B cell (primary cell): ENCODE measurements around the gene PPP1R14D. TPM values are rescaled to one million over a fixed set of nuclear protein-coding genes. Genes with fewer than 3 reads are reported as not detected.

Source experiments
- ATAC-seq: fragments of 200-7000 bp; cut with Tn5 transposase; one replicate; pipeline ENCODE4 v1.10.0; 2021; ENCODE audit warnings: low read depth, mild to moderate bottlenecking, moderate number of reproducible peaks, moderate library complexity
- CTCF ChIA-PET: fragments of 350-600 bp; sonication (Branson Sonifier 250); formaldehyde crosslinking; loops from one replicate; lab custom pipeline; 2021; ENCODE audit warnings: antibody characterized with exemption, inconsistent platforms; lab: Charles Lee
- POLR2A ChIA-PET: fragments of 350-600 bp; sonication (Branson Sonifier 250); formaldehyde crosslinking; loops from one replicate; lab custom pipeline; 2021; ENCODE audit warnings: antibody characterized with exemption; lab: Charles Lee
- DNase-seq: peaks from one replicate; pipeline ENCODE4 v3.0.0; 2013
- H2AFZ ChIP-seq: 2 replicates; pipeline ENCODE4 v1.6.1; 2012; ENCODE audit warnings: mild to moderate bottlenecking, low read depth, low read length; ENCODE audit not compliant: insufficient read depth, poor library complexity, severe bottlenecking
- H3K27ac ChIP-seq, 2 donors: 1 replicate in 1 of 2; 2 replicates in 1 of 2; pipeline ENCODE4 v1.5.1; 2012 to 2013; ENCODE audit warnings: low read length in 2 of 2, mild to moderate bottlenecking in 2 of 2, moderate library complexity in 1 of 2
- H3K27me3 ChIP-seq, 4 experiments: fragments of 200-600 bp in 1 of 4; sonication (generic) in 1 of 4; replicated peaks in 1 of 4; 1 replicate in 2 of 4; 2 replicates in 2 of 4; pipeline versions ENCODE4 v1.6.1 to v1.7.0; 2013 to 2016; ENCODE audit warnings: low read length in 3 of 4, mild to moderate bottlenecking in 2 of 4, mixed read lengths in 1 of 4, moderate library complexity in 1 of 4; ENCODE audit not compliant: insufficient read depth in 4 of 4, control insufficient read depth in 3 of 4; ENCODE audit errors: control extremely low read depth in 1 of 4
- H3K36me3 ChIP-seq, 2 experiments: replicated peaks in 1 of 2; 1 replicate in 1 of 2; 2 replicates in 1 of 2; pipeline versions ENCODE4 v1.6.1 to v1.7.1; 2013; ENCODE audit warnings: low read length in 1 of 2; ENCODE audit not compliant: insufficient read depth in 2 of 2, control insufficient read depth in 1 of 2; ENCODE audit errors: control extremely low read depth in 1 of 2, extremely low read depth in 1 of 2
- H3K4me1 ChIP-seq, 2 donors: fragments of 200-600 bp in 1 of 2; sonication (generic) in 1 of 2; 1 replicate in 1 of 2; 2 replicates in 1 of 2; pipeline versions ENCODE4 v1.5.1 to v1.6.1; 2013 to 2017; ENCODE audit warnings: low read length in 2 of 2; ENCODE audit not compliant: control insufficient read depth in 2 of 2, insufficient read depth in 2 of 2
- H3K4me2 ChIP-seq: replicated peaks from 2 replicates; pipeline ENCODE3; 2012; ENCODE audit warnings: mild to moderate bottlenecking, low read depth, low read length; ENCODE audit not compliant: poor library complexity, severe bottlenecking
- H3K4me3 ChIP-seq, 5 experiments: fragments of 200-600 bp in 1 of 5; sonication (generic) in 1 of 5; 1 replicate in 3 of 5; 2 replicates in 2 of 5; pipeline versions ENCODE4 v1.5.1 to v1.7.0; 2011 to 2016; ENCODE audit warnings: low read length in 4 of 5, mild to moderate bottlenecking in 4 of 5, low read depth in 2 of 5, control low read depth in 1 of 5, moderate library complexity in 1 of 5; ENCODE audit not compliant: insufficient read depth in 1 of 5; ENCODE audit errors: control extremely low read depth in 1 of 5, extremely low read depth in 1 of 5
- H3K79me2 ChIP-seq: fragments of 200-600 bp; sonication (generic); one replicate; pipeline ENCODE4 v1.6.0; 2016; ENCODE audit warnings: low read length; ENCODE audit not compliant: control insufficient read depth, insufficient read depth
- H3K9ac ChIP-seq: fragments of 200-600 bp; sonication (generic); 2 replicates; pipeline ENCODE4 v1.6.1; 2017; ENCODE audit warnings: mild to moderate bottlenecking, low read length, moderate library complexity
- H3K9me3 ChIP-seq, 3 donors: one replicate each; pipeline versions ENCODE4 v1.6.1 to v1.7.1; 2013; ENCODE audit warnings: low read length in 2 of 3; ENCODE audit not compliant: control insufficient read depth in 2 of 3, insufficient read depth in 1 of 3; ENCODE audit errors: control extremely low read depth in 1 of 3
- H4K20me1 ChIP-seq: 2 replicates; pipeline ENCODE4 v1.6.0; 2012; ENCODE audit warnings: mild to moderate bottlenecking, low read length; ENCODE audit not compliant: insufficient read depth, control insufficient read depth, poor library complexity, severe bottlenecking
- H3K27ac Mint-ChIP-seq: one replicate; pipeline ENCODE4 v1.8.0; 2021; ENCODE audit warnings: mixed read lengths
- H3K27me3 Mint-ChIP-seq: one replicate; pipeline ENCODE4 v1.8.0; 2021; ENCODE audit warnings: mixed read lengths
- H3K4me1 Mint-ChIP-seq: one replicate; pipeline ENCODE4 v1.8.0; 2021; ENCODE audit warnings: mixed read lengths
- H3K4me3 Mint-ChIP-seq: one replicate; pipeline ENCODE4 v1.8.0; 2021; ENCODE audit warnings: mixed read lengths
- H3K9me3 Mint-ChIP-seq: one replicate; pipeline ENCODE4 v1.8.0; 2022; ENCODE audit warnings: mixed read lengths; ENCODE audit not compliant: insufficient read depth
- EZH2 ChIP-seq: IDR thresholded peaks from 2 replicates; pipeline ENCODE4 v1.6.1; 2012; ENCODE audit warnings: borderline replicate concordance, low read depth, mild to moderate bottlenecking, moderate library complexity, low read length; ENCODE audit not compliant: insufficient read depth, poor library complexity, severe bottlenecking
- WGBS: methylation state at CpG from one replicate; pipeline ENCODE4 v1.1.5; 2013; ENCODE audit warnings: missing lambda C conversion rate; ENCODE audit not compliant: insufficient coverage; 5-methylcytosine and 5-hydroxymethylcytosine counted together
- intact Hi-C: fragments of 100-400 bp; cut with micrococcal nuclease; formaldehyde crosslinking; loops from one replicate; pipeline ENCODE4 v1.10.0; 2022
- polyA plus RNA-seq: library from polyadenylated mRNA; depleted of rRNA; stranded (reverse); fragments of >200 nt; gene quantifications from 2 replicates; pipeline ENCODE4 v1.2.3, GENCODE V29; 2012
- total RNA-seq, 2 donors: library from RNA; stranded (reverse); fragments of 120-200 nt in 1 of 2; gene quantifications; 1 replicate in 1 of 2; 2 replicates in 1 of 2; pipeline versions ENCODE4 v1.2.3 to v1.2.4, GENCODE V29; 2013 to 2022
- TF ChIP-seq, protein P1 (sequence below): fragments of 200-600 bp; IDR thresholded peaks from one replicate; pipeline ENCODE4 v1.8.0; 2022; ENCODE audit warnings: antibody characterized with exemption, mild to moderate bottlenecking

The PPP1R14D gene
- total and polyA plus RNA-seq, 2 donors (not counting 1 experiment from before 2014, with no cell fraction given), result 0.19 TPM; not detected in 1

DNA sequence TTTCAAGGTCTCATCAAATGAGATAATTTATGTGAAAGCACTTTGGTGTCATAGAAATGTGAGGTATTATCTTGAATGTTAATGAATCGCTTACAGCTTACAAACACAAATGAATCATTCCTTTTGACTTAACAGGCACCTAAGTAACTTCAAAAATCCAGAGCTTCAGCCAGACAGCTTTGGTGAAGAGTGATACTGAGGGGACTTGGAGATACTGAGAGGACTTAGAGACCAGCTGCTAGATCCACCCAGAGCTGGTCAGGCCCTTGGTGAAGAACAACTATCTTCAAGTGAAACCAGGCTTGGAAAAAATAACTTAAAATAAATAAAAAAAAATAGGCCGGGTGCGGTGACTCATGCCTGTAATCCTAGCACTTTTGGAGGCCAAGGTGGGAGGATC is 37.8 kb downstream of the PPP1R14D start:
- intact Hi-C loops, result no loop called here
- ChIA-PET CTCF (interaction anchor here (1.4 to 1.7 kb wide), 2 partner anchors 8 to 16 kb away, joined by 3 to 5 read pairs; partner anchors contain the start of gene ZFYVE19), POLR2A (no interaction called here)
- no peak overlapping the region for H3K4me3 Mint-ChIP-seq
- Histone ChIP-seq H3K4me3 (no peak overlapping the region), H3K9me3 (no peaks in the 10 kb centered on the region), H3K9ac (no peak overlapping the region), H4K20me1 (peaks cover 30% of the 10 kb centered on the region), H3K27me3 (no peaks in the 10 kb centered on the region), H2AFZ (no peak overlapping the region), H3K4me2 (no peak overlapping the region), H3K36me3 (peaks cover 2 to 15% of the 10 kb centered on the region in 2 experiments), H3K27ac (no peak overlapping the region), H3K4me1 (peaks cover 8 to 11% of the 10 kb centered on the region in 2 donors), H3K79me2 (peaks cover 68% of the 10 kb centered on the region)
- no peak overlapping the region for H3K27ac Mint-ChIP-seq
- no peaks in the 10 kb centered on the region for H3K9me3 Mint-ChIP-seq
- H3K4me1 Mint-ChIP-seq, result peaks cover 16% of the 10 kb centered on the region
- TF ChIP-seq, protein P1, sequence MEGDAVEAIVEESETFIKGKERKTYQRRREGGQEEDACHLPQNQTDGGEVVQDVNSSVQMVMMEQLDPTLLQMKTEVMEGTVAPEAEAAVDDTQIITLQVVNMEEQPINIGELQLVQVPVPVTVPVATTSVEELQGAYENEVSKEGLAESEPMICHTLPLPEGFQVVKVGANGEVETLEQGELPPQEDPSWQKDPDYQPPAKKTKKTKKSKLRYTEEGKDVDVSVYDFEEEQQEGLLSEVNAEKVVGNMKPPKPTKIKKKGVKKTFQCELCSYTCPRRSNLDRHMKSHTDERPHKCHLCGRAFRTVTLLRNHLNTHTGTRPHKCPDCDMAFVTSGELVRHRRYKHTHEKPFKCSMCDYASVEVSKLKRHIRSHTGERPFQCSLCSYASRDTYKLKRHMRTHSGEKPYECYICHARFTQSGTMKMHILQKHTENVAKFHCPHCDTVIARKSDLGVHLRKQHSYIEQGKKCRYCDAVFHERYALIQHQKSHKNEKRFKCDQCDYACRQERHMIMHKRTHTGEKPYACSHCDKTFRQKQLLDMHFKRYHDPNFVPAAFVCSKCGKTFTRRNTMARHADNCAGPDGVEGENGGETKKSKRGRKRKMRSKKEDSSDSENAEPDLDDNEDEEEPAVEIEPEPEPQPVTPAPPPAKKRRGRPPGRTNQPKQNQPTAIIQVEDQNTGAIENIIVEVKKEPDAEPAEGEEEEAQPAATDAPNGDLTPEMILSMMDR, result no peak
- no peak for TF ChIP-seq EZH2
- H3K27me3 Mint-ChIP-seq, result no peaks in the 10 kb centered on the region
- no peak for DNase-seq
- WGBS, result no CpG with 5 or more reads among the region's 3 CpGs
- no peak for ATAC-seq

DNA sequence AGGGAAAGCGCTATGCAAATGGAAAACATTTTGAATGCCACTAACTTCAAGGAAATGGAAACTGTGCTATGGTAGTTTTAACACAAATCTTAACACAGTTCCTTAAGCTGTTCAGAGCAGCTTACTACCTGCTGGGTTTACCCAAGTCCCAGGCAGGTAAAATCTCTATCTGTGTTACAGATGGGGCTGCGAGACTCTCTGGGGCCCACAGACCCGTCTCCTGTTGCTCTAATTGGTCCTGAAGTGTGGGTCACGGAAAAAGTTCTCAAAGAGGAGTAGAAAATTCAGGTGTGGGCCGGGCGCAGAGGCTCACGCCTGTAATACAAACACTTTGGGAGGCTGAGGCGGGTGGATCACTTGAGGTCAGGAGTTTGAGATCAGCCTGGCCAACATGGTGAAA is 38.5 kb downstream of the PPP1R14D start:
- no peaks in the 10 kb centered on the region for H3K9me3 Mint-ChIP-seq
- H4K20me1 ChIP-seq, result peaks cover 23% of the 10 kb centered on the region
- no peak overlapping the region for H3K4me3 ChIP-seq
- H3K27me3 Mint-ChIP-seq, result no peaks in the 10 kb centered on the region
- no peak overlapping the region for H3K27ac ChIP-seq
- ChIA-PET POLR2A (no interaction called here), CTCF (interaction anchor here (1.4 to 1.7 kb wide), 2 partner anchors 7 to 17 kb away, joined by 3 to 5 read pairs; partner anchors contain the start of gene ZFYVE19)
- H3K27ac Mint-ChIP-seq, result no peak overlapping the region
- ATAC-seq (no peak), DNase-seq (no peak)
- TF ChIP-seq, protein P1, result no peak
- TF ChIP-seq EZH2, result no peak
- peaks cover 2 to 15% of the 10 kb centered on the region in 2 experiments for H3K36me3 ChIP-seq
- H3K4me3 Mint-ChIP-seq, result no peak overlapping the region
- H3K9ac ChIP-seq, result no peak overlapping the region
- H3K79me2 ChIP-seq, result peaks cover 64% of the 10 kb centered on the region
- no peaks in the 10 kb centered on the region for H3K27me3 ChIP-seq
- intact Hi-C loops, result no loop called here
- no peak overlapping the region for H2AFZ ChIP-seq
- H3K9me3 ChIP-seq, result no peaks in the 10 kb centered on the region
- peaks cover 16% of the 10 kb centered on the region for H3K4me1 Mint-ChIP-seq
- no peak overlapping the region for H3K4me2 ChIP-seq
- H3K4me1 ChIP-seq, result peaks cover 8 to 11% of the 10 kb centered on the region in 2 donors
- WGBS, result 97% methylated on average over 6 of the region's 8 CpGs
